Body of pancreas (tissue), 4 donors: ENCODE measurements around the gene B3GALT5. TPM values are rescaled to one million over a fixed set of nuclear protein-coding genes. Genes with fewer than 3 reads are reported as not detected.

Experiments used
- ATAC-seq: fragments of 150-250 bp; one replicate; pipeline ENCODE4 v1.9.1; 2016
- DNase-seq, 4 donors: peaks; one replicate each; pipeline ENCODE4 v3.0.0-alpha.2; 2019
- H3K27ac ChIP-seq, 4 donors: fragments of 200-600 bp; sonication (generic); 1 replicate in 3 of 4; 2 replicates in 1 of 4; pipeline versions ENCODE4 v1.5.1 to v1.6.1; 2016 to 2019; ENCODE audit warnings: mild to moderate bottlenecking in 1 of 4, mixed read lengths in 1 of 4, moderate library complexity in 1 of 4
- H3K27me3 ChIP-seq, 2 donors: fragments of 200-600 bp; sonication (generic); one replicate each; pipeline ENCODE4 v1.6.0; 2016; ENCODE audit warnings: mild to moderate bottlenecking in 1 of 2
- H3K36me3 ChIP-seq, 2 donors: fragments of 200-600 bp; sonication (generic); replicated peaks in 1 of 2; 2 replicates each; pipeline ENCODE4 v1.5.1; 2016; ENCODE audit warnings: low read depth in 2 of 2; ENCODE audit not compliant: insufficient read depth in 1 of 2
- H3K4me1 ChIP-seq: fragments of 200-600 bp; sonication (generic); one replicate; pipeline ENCODE4 v1.6.0; 2016
- H3K4me3 ChIP-seq, 2 donors: fragments of 200-600 bp; sonication (generic); 1 replicate in 1 of 2; 2 replicates in 1 of 2; pipeline ENCODE4 v1.5.1; 2016 to 2019
- H3K9me3 ChIP-seq, 3 donors: fragments of 200-600 bp; sonication (generic); 1 replicate in 2 of 3; 2 replicates in 1 of 3; pipeline ENCODE4 v1.5.1; 2016
- POLR2A ChIP-seq, 3 donors: fragments of 450-650 bp; IDR thresholded peaks; one replicate each; pipeline ENCODE4 v1.6.1; 2016; ENCODE audit warnings: antibody characterized with exemption in 3 of 3, mild to moderate bottlenecking in 2 of 3
- WGBS, 2 donors: methylation state at CpG; one replicate each; pipeline ENCODE4 v1.1.5; 2017; 5-methylcytosine and 5-hydroxymethylcytosine counted together
- intact Hi-C: fragments of 100-400 bp; cut with DNase I; formaldehyde crosslinking; loops from one replicate; pipeline ENCODE4 v1.15.1; 2023
- total RNA-seq, 2 donors: library from RNA; depleted of rRNA; stranded (reverse); fragments of >200 nt; gene quantifications; one replicate each; pipeline ENCODE4 v1.1.0, GENCODE V29; 2016
- TF ChIP-seq, protein P1 (sequence below), 7 experiments: fragments of 450-650 bp in 4 of 7; fragments of 200-600 bp in 3 of 7; sonication (generic) in 3 of 7; IDR thresholded peaks; one replicate each; pipeline ENCODE4 v1.5.1; 2016 to 2019; ENCODE audit warnings: antibody characterized with exemption in 7 of 7

Gene B3GALT5
- total RNA-seq, 2 donors from 2014 or later: 4.9 to 5.6 TPM

DNA sequence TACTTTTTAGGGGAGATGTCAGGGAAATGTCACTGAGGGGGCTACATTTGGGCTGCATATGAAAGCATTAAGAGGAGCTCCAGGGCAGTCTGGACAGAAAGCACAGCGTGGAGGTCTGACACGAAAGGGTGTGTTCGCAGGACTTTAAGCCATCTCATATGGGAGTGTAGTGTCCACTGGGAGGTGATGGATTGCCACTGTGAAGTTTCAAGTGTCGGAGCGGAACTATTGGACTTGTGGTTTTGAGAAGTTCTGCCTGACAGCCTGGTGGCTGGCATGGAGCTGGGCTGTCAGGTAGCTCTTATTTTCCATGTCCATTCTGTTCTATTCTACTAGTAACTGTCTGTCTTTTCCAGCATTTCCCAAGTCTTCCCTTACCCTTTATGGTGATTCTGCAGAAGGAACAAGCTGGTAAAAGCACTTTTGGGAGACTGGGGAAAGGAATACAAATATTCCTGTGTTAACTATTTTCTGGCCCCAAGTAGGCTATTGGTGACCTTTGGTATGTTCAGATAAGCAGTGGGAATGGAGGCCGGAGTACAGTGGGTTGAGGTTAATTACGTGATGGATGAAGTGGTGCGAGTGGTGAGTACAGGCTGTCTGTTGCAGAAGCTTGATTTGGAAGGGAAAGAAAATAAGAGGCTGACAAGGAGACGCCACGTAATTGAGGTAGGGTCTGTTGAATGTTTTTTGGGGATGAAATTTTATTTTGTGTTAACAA, 19.3 kb downstream of the B3GALT5 start:
- H3K4me3 ChIP-seq: no peak overlapping the region
- intact Hi-C loops: no loop called here

DNA sequence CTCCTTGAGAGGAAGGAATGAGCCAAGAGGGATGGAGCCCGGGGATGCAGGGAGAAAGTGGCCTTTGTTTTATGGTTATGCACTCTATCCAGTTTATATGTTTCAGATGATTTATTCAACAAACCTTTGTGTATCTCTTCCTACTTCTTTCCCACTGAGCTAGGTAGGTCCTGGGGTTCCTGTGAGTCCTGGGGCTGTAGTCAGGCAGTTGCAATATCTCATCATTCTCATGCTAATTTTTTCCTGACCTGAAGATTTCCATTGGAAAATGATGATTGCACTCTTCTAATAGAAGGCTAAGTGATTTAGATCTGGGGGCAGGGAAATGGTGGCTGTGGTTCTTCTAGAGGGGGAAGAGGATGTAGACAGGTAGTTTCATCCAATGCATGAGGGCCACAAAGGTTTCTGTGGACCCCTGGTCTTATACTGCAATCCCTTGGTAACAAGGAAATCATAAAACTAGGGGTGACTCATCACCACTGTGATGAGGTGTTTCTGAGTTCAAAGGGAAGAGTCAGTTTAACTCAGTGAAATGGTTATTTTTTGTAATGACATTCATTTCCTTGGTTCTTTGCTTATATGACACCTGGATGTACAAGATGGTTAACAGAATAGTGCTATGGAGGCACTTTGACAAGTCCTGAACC, 20.2 kb downstream of the B3GALT5 start:
- Histone ChIP-seq H3K27ac (no peak overlapping the region), H3K4me3 (no peak overlapping the region), H3K36me3 (no peaks in the 10 kb centered on the region), H3K27me3 (no peaks in the 10 kb centered on the region), H3K4me1 (peaks cover 25% of the 10 kb centered on the region), H3K9me3 (no peaks in the 10 kb centered on the region)
- TF ChIP-seq POLR2A (IDR thresholded peaks at IDR 0.05): no peak
- TF ChIP-seq, protein P1, sequence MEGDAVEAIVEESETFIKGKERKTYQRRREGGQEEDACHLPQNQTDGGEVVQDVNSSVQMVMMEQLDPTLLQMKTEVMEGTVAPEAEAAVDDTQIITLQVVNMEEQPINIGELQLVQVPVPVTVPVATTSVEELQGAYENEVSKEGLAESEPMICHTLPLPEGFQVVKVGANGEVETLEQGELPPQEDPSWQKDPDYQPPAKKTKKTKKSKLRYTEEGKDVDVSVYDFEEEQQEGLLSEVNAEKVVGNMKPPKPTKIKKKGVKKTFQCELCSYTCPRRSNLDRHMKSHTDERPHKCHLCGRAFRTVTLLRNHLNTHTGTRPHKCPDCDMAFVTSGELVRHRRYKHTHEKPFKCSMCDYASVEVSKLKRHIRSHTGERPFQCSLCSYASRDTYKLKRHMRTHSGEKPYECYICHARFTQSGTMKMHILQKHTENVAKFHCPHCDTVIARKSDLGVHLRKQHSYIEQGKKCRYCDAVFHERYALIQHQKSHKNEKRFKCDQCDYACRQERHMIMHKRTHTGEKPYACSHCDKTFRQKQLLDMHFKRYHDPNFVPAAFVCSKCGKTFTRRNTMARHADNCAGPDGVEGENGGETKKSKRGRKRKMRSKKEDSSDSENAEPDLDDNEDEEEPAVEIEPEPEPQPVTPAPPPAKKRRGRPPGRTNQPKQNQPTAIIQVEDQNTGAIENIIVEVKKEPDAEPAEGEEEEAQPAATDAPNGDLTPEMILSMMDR (IDR thresholded peaks at IDR 0.05): no peak
- intact Hi-C loops: no loop called here
- 100% methylated on average over 1 of the region's 1 CpG for WGBS, 2 donors
- no peak for ATAC-seq
- no peak for DNase-seq

More for the DNA sequence above, 19.3 kb downstream of the B3GALT5 start:
- Histone ChIP-seq H3K36me3 (no peaks in the 10 kb centered on the region), H3K27ac (no peak overlapping the region), H3K9me3 (no peaks in the 10 kb centered on the region), H3K4me1 (peaks cover 16% of the 10 kb centered on the region), H3K27me3 (no peaks in the 10 kb centered on the region)
- WGBS, 2 donors: 76 to 81% methylated on average over 10 of the region's 10 CpGs
- DNase-seq (no peak), ATAC-seq (no peak)
- TF ChIP-seq, protein P1 (IDR thresholded peaks at IDR 0.05): no peak

DNA sequence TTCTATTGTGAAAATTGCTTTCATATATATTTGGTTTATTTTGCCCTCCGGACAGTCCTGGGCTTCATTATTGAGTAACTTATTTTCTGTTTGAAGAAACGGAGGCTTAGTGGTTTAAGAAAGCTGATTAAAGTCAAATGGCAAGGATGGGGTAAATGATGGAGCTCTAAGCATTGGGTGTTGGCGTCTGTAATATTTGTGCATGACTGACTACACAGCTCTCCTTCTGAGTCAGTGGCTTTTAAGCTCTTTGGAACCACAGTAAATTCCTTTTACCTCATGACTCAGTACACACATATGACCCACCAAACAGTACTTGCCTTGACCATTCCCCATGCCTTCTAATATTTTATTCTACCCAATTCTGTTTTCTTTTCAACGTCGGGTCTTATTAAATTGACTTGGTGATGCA, 21.0 kb downstream of the B3GALT5 start:
- H3K4me1 ChIP-seq: peaks cover 30% of the 10 kb centered on the region
- no peaks in the 10 kb centered on the region for H3K9me3 ChIP-seq
- H3K36me3 ChIP-seq: no peaks in the 10 kb centered on the region
- no peak overlapping the region for H3K27ac ChIP-seq
- DNase-seq (no peak), ATAC-seq (no peak)
- H3K4me3 ChIP-seq: no peak overlapping the region
- no peak for TF ChIP-seq POLR2A (IDR thresholded peaks at IDR 0.05)
- TF ChIP-seq, protein P1 (IDR thresholded peaks at IDR 0.05): no peak
- H3K27me3 ChIP-seq: no peaks in the 10 kb centered on the region
- 76 to 77% methylated on average over 5 of the region's 5 CpGs for WGBS, 2 donors
- intact Hi-C loops: no loop called here

DNA sequence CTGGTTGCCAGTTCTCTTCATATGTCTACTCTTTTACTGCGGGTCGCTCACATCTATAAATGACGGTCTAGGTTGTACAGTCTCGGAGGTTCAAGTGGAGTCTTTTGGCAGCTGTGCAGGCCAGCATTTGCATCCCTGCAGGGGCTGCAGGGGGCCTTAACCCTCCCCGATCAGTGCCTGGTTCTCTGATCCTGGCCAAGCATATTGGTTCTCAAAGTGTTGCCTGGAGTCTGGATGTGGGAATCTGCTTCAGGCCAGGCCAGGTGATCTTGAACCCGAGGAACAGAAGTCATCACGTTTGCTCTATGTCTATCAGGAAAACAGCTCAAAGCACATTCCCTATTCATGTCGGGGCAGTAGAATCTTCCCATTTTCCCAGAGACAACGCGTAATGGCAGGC, 21.8 kb downstream of the B3GALT5 start:
- DNase-seq (no peak), ATAC-seq (no peak)
- Histone ChIP-seq H3K9me3 (no peaks in the 10 kb centered on the region), H3K36me3 (no peaks in the 10 kb centered on the region), H3K4me3 (no peak overlapping the region), H3K27ac (no peak overlapping the region), H3K27me3 (no peaks in the 10 kb centered on the region), H3K4me1 (peaks cover 34% of the 10 kb centered on the region)
- intact Hi-C loops: no loop called here
- 89 to 93% methylated on average over 10 of the region's 10 CpGs for WGBS, 2 donors
- TF ChIP-seq, protein P1 (IDR thresholded peaks at IDR 0.05): no peak
- no peak for TF ChIP-seq POLR2A (IDR thresholded peaks at IDR 0.05)
